ENCODE data around the gene CALCOCO2.
A peak's percentile ranks its signal among the peaks of the same experiment; 100 is the strongest.
"Not testable (repeated sequence)": the region's sequence is repeated elsewhere in the genome, so short reads cannot be mapped to it uniquely, and the experiment has no call there.

Gene CALCOCO2

DNA sequence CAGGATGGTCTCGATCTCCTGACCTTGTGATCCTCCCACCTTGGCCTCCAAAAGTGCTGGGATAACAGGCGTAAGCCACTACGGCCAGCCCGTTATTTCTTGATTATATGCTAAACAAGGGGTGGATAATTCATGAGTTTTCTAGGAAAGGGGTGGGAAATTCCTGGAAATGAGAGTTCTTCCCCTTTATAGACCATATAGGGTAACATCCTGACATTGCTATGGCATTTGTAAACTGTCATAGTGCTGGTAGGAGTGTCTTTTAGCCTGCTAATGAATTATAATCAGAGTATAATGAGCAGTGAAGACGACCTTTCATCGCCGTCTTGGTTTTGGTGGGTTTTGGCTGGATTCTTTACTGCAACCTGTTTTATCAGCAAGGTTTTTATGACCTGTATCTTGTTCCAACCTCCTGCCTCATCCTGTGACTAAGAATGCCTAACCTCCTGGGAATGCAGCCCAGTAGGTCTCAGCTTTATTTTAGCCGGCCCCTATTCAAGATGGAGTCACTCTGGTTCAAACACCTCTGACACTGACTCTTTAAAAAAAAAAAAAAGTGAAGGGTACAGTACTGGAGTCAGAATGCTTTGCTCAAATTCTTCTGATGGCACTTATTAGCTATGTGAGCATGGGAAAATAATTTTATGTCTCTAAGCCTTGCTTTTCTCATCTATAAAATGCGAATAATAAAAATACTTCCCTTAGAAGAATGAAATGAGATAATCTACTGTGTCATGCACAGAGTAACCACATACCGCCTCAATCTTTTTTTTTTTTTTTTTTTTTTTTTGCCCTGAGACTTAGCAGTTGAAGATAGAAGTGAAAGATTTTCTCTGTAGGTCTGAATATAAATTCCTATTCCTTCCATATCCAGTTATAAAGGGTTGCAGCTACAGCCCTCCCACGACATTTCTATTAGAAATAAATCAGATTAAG lies 5.1 kb upstream of the CALCOCO2 start:
- DNase-seq (ENCODE audit: low spot score): no peak

DNA sequence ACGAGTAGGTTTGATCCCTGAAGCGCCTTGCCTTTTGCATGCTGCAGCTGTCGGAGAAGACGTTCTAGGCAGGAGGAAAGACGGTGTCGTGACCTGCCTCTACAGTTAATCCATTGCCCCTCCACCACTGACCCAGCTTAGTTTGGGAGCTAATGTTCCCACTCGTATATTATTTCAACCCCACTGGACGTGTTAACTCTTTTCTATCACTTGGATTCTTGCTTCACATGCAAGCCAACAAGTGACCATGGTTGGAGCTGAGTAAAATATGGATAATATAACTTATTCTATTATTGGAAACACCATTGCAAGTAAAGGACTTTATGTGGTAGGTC lies 681 bp downstream of the CALCOCO2 start:
- no peak for DNase-seq (ENCODE audit: low spot score)

- DNase-seq (ENCODE audit: low spot score): no peak
These were observed 4.1 kb downstream of the CALCOCO2 start for GRCh38 chr17:48834973-48835372.

DNA sequence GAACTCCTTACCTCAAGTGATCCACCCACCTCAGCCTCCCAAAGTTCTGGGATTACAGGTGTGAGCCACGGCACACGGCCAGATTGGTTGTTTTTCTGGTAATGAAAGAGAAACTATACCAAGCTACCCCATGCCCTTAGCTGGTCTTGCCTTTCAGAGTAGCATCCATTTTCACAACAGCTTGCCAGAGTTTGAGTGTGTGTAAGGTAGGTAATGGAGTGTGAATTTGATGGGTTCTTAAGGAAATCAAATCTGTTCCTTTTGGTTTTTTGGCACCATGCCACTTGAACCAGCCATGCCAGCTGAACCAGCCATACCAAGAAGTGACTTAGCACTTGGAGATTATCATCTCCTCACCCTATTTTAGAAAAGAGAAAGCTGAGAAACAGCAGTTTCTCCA lies 5.1 kb downstream of the CALCOCO2 start:
- DNase-seq (ENCODE audit: low spot score): no peak

DNA sequence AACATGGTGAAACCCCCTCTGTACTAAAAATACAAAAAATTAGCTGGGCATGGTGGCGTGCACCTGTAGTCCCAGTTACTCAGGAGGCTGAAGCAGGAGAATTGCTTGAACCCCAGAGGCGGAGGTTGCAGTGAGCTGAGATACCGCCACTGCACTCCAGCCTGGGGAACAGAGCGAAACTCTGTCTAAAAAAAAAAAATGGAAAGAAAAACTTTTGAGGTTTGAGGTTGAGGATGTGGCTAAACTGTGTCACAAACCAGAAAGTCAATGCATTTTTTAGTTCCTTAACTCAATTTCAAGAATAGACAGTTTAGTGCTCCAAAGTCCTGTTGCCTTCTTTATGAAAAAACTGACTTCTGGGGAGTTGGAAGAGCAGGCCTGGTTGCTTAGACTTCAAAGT lies 6.6 kb downstream of the CALCOCO2 start:
- not testable (repeated sequence) for DNase-seq (ENCODE audit: low spot score)

- no peak for DNase-seq (ENCODE audit: low spot score)
These were observed 9.6 kb downstream of the CALCOCO2 start for GRCh38 chr17:48840441-48840840.

DNA sequence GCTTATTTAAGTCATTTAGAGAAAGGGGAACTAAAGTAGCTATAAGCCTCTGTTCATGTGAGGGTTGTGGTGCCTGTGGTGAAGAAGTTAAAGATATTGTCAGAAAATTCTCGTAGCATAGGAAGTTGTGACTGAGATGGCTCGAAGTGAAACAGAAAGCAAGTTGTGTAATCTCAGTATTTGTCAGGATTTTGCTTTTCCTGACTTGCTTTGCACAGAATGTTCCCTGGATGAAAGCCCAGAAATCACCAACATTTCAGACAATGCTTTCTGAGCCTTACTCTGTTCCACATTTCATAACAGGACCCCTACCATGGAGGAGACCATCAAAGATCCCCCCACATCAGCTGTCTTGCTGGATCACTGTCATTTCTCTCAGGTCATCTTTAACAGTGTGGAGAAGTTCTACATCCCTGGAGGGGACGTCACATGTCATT lies 10.6 kb downstream of the CALCOCO2 start:
- DNase-seq (ENCODE audit: low spot score): no peak

GRCh38 chr17:48842746-48843145 lies 11.9 kb downstream of the CALCOCO2 start:
- no peak for DNase-seq (ENCODE audit: low spot score)

GRCh38 chr17:48843187-48843900 lies 12.5 kb downstream of the CALCOCO2 start:
- DNase-seq (ENCODE audit: low spot score): no peak

- no peak for DNase-seq (ENCODE audit: low spot score)
These were observed 20.0 kb downstream of the CALCOCO2 start for GRCh38 chr17:48850792-48851323.

DNA sequence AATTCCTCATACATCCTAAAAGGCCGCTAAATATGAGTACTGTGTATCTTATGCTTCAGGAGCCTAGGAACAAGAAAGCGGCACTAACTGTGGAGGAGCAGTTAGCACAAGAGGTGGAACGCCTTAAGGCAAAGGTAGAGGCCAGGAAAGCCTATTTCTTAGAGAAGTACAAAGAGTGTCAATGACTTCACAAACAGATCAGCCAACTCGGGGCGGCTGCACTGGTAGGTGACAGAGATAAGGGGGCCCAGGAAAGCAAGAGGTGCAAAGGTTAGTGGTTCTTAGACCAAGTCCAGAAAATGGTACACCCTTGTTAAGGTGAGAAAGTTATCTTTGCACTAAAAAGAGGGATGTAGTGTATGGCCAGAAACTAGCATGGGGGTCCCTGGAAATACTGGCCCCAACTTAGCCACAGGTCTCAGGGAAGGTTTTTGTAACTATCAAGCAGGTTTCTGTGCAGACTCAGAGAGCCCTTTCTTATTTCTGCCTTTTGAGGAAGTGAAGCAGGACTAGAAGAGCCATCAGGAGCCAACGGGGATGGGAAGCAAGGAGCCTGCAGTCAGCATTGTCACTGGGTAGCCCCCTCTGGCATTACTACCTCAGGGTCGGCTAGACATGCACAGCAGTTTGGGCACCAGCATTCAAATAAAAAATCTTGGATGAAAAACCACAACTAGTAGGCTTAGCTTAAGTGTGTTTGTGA lies 24.1 kb downstream of the CALCOCO2 start:
- DNase-seq (ENCODE audit: low spot score): no peak

DNA sequence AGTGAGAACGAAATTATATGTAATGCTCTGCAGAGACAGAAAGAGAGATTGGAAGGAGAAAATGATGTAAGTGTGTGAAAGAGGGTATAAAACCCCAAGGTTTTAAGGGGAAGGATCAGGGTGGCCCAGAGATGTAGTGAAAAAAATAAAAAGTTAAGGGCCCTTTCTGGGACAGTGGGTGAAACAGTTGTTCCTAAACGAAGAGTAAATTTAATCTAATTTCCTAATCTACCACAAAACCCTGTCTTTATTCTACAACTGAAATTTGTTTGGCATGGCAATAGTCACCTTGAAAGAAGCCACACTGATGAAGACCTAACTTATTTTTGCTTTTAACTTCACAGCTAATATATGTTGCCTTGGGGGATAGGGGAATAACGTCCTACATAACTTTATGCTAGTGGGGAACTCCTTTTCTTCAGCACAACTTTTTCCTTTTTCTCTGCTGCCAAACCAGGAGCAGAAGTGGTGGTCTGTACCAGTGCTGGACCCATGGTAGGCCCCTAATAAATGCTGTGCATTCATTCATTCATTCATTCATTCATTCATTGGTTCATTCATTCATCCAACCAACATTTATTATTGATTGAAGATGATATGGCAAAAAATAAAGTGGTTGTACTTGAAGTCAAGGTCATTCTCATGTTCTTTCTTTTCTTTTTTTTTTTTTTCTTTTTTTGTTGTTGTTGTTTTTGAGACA lies 25.4 kb downstream of the CALCOCO2 start:
- no peak for DNase-seq (ENCODE audit: low spot score)

GRCh38 chr17:48860034-48860433 lies 29.2 kb downstream of the CALCOCO2 start:
- DNase-seq (ENCODE audit: low spot score): no peak

GRCh38 chr17:48860456-48860855 lies 29.6 kb downstream of the CALCOCO2 start:
- no peak for DNase-seq (ENCODE audit: low spot score)

- no peak for DNase-seq (ENCODE audit: low spot score)
These were observed 38.2 kb downstream of the CALCOCO2 start for GRCh38 chr17:48868916-48869500.

DNA sequence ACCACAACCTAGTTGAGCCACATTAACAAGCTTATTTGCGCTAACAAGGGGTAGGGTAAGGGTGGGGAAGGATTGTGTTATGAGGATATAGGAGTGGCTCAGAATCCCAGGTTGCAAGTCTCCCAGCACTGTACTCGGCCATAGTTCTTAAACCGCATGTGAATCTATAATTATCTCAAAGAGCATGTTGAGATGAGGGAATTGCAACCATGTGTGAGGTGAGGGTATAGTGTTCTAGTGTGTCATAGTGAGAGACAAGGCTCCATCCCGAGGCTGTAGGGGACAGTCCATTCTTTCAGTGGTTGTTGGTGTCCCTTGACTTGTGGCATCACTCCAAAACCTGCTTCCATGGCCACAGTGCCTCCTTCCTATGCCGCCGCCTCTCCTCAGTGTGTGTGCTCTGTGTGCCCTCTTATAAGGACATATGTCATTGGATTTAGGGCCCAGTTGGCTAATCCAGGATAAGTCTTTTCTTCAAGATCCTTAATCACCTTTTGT lies 39.0 kb downstream of the CALCOCO2 start:
- DNase-seq (ENCODE audit: low spot score): no peak

- DNase-seq (ENCODE audit: low spot score): no peak
These were observed 40.3 kb downstream of the CALCOCO2 start for GRCh38 chr17:48871035-48871550.

GRCh38 chr17:48871551-48872351 lies 40.9 kb downstream of the CALCOCO2 start:
- peak; percentile 59 for DNase-seq (ENCODE audit: low spot score)

GRCh38 chr17:48872409-48872808 lies 41.6 kb downstream of the CALCOCO2 start:
- DNase-seq (ENCODE audit: low spot score): not testable (repeated sequence)

DNA sequence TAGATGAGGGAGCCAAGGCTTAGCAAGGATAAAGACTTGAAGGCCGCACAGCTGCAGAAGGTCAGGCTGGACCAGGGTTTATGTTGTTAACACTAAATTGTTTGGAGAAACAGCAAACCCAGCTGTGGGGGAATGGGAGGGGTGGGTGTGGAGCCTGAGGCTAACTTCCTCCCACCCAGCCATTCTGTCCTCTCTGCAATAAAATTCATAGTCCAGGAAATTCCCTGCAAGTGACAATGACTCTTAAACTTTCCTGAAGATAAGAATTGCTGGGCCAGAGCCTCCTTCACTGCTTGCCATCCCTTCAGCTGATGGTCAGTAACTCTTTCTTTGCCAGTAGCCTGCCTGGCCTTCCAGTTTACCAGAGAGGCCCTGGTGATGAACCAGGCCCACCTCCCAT lies 42.4 kb downstream of the CALCOCO2 start:
- no peak for DNase-seq (ENCODE audit: low spot score)
